ENCODE measurements around the gene EFCAB8. TPM values are rescaled to one million over a fixed set of nuclear protein-coding genes. Genes with fewer than 3 reads are reported as not detected.

Gene EFCAB8
- total RNA-seq, 1 experiment from 2014 or later = 0.09 TPM

DNA sequence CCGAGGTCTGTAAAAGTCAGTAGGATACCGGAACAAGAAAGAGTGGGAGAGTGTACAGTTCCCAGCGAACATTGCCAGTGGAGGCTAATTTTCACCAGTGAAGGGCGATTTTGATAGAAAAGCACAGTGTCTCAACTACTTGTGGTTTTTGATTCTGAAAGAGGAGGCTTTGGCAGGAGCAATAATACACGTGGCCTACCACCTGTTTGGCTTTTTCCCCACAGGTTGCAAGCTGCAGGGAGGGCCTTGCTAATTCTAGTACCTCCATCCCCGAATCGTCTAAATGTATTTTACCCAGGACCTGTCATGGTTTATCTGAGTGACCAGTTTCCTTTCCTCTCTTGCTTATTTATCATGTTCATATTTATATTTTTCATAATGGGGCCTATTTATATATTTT lies 3.3 kb upstream of the EFCAB8 start:
- Histone ChIP-seq H3K4ac (ENCODE audit: low read depth, low read length) (no peak overlapping the region), H3K4me1 (ENCODE audit: insufficient read depth, low read length) (peaks cover 14% of the 10 kb centered on the region; the same call in 1 of the 2 replicates), H2AK5ac (ENCODE audit: insufficient read length, low read length) (no peak overlapping the region), H3K4me2 (ENCODE audit: insufficient read depth, insufficient read length, low read length) (no peak overlapping the region), H2BK12ac (ENCODE audit: insufficient read length, low read depth, low read length) (no peak overlapping the region), H3K79me2 (ENCODE audit: insufficient read depth, low read length) (no peaks in the 10 kb centered on the region), H3K23me2 (ENCODE audit: insufficient read length, low read depth, low read length, poor library complexity, severe bottlenecking) (no peaks in the 10 kb centered on the region), H2BK20ac (ENCODE audit: low read depth, low read length, poor library complexity, severe bottlenecking) (no peak overlapping the region), H3K27ac (ENCODE audit: insufficient read length, low read depth, low read length) (no peak overlapping the region), H4K8ac (replicated peaks; ENCODE audit: insufficient read length, low read depth, low read length) (no peak overlapping the region), H3K27me3 (ENCODE audit: insufficient read depth, low read length) (no peaks in the 10 kb centered on the region), H3T11ph (ENCODE audit: low read length) (no peak overlapping the region), H2BK5ac (ENCODE audit: insufficient read length, low read length) (no peak overlapping the region), H2AFZ (ENCODE audit: low read length) (no peak overlapping the region), H3K9ac (ENCODE audit: extremely low read depth, insufficient read length, low read length) (no peak overlapping the region), H3K9me3 (ENCODE audit: control insufficient read depth, low read depth, low read length) (no peaks in the 10 kb centered on the region), H3K14ac (ENCODE audit: insufficient read depth, low read length) (no peak overlapping the region), H4K20me1 (ENCODE audit: control insufficient read depth, insufficient read depth, insufficient read length) (no peaks in the 10 kb centered on the region), H3K18ac (ENCODE audit: insufficient read length, low read depth, low read length) (no peak overlapping the region), H3K23ac (ENCODE audit: insufficient read length, low read depth, low read length) (no peak overlapping the region), H3K79me1 (ENCODE audit: insufficient read depth, low read depth, low read length, poor library complexity, severe bottlenecking) (no peaks in the 10 kb centered on the region), H4K91ac (ENCODE audit: insufficient read length, low read depth, low read length) (no peak overlapping the region), H4K5ac (ENCODE audit: insufficient read length, low read depth, low read length) (no peak overlapping the region), H2BK120ac (ENCODE audit: low read depth, low read length, poor library complexity, severe bottlenecking) (no peak overlapping the region), H3K56ac (ENCODE audit: insufficient read length, low read depth, low read length) (no peak overlapping the region), H2BK15ac (ENCODE audit: low read depth, low read length) (no peak overlapping the region)
- Mint-ChIP-seq H3K4me3 (no peak overlapping the region), H3K27ac (peak overlapping the region; percentile 2 to 64 (median 54); a peak in 5 of 7 replicates), H3K9me3 (no peaks in the 10 kb centered on the region), H3K36me3 (ENCODE audit: insufficient read depth in 1 of 3, low read depth in 3 of 3) (peaks cover 4 to 48% (median 24%) of the 10 kb centered on the region in 3 experiments; a peak in 5 of 7 replicates), H3K27me3 (ENCODE audit: low read depth) (no peaks in the 10 kb centered on the region), H3K4me1 (peaks cover 34 to 37% of the 10 kb centered on the region in 2 experiments)
- TF ChIP-seq, protein P1, sequence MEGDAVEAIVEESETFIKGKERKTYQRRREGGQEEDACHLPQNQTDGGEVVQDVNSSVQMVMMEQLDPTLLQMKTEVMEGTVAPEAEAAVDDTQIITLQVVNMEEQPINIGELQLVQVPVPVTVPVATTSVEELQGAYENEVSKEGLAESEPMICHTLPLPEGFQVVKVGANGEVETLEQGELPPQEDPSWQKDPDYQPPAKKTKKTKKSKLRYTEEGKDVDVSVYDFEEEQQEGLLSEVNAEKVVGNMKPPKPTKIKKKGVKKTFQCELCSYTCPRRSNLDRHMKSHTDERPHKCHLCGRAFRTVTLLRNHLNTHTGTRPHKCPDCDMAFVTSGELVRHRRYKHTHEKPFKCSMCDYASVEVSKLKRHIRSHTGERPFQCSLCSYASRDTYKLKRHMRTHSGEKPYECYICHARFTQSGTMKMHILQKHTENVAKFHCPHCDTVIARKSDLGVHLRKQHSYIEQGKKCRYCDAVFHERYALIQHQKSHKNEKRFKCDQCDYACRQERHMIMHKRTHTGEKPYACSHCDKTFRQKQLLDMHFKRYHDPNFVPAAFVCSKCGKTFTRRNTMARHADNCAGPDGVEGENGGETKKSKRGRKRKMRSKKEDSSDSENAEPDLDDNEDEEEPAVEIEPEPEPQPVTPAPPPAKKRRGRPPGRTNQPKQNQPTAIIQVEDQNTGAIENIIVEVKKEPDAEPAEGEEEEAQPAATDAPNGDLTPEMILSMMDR (conservative IDR thresholded peaks at IDR 0.05) = no peak
- DNase-seq = no peak
- no CpG with 5 or more reads among the region's 7 CpGs for WGBS (ENCODE audit: extremely low coverage, insufficient read length, low lambda C conversion rate)

All from H9 (cell line).